Activated effector memory CD4-positive, alpha-beta T cell treated with Interleukin-2 at 50 U/mL for 16 hours (primary cell): ENCODE results near the gene CARF.
"Not testable (repeated sequence)": the region's sequence is repeated elsewhere in the genome, so short reads cannot be mapped to it uniquely, and the experiment has no call there.

Experiments
- DNase-seq: peaks from one replicate; pipeline ENCODE4 v3.0.0-alpha.2; 2020

The CARF gene

DNA sequence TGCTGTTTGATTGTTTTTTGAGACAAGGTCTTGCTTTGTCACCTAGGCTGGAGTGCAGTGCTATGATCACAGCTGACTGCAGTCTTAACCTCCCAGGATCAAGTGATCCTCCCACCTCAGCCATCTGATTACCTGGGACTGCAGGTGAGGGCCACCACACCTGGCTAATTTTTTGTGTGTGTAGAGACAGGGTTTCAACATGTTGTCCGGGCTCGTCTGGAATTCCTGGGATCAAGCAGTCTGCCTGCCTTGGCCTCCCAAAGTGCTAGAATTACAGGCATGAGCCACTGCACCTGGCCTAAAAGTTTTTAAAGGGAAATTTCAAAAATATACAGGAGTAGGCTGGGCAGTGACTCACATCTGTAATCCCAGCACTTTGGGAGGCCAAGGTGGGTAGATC, 22.4 kb downstream of the CARF start:
- no peak for DNase-seq

- no peak for DNase-seq
These were observed 26.9 kb downstream of the CARF start for GRCh38 chr2:202938960-202939359.

DNA sequence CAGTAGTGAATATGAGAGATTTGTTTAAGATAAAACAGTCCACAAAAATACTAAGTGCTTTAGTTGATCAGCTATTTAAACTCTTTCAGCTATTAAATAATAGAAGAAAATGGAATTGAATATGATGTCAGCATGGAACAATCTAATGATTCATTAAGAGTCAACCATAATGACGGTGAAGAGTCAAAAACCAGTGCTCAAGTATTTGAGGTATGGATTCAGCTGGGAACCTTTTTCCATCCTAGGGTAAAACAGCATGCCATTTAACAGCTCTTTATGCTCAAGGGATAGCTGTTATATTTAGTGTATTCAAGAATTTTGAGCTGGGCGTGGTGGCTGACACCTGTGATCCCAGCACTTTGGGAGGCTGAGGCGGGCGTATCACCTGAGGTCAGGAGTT, 29.7 kb downstream of the CARF start:
- DNase-seq, result no peak

GRCh38 chr2:202944408-202944807, 32.3 kb downstream of the CARF start:
- no peak for DNase-seq

DNA sequence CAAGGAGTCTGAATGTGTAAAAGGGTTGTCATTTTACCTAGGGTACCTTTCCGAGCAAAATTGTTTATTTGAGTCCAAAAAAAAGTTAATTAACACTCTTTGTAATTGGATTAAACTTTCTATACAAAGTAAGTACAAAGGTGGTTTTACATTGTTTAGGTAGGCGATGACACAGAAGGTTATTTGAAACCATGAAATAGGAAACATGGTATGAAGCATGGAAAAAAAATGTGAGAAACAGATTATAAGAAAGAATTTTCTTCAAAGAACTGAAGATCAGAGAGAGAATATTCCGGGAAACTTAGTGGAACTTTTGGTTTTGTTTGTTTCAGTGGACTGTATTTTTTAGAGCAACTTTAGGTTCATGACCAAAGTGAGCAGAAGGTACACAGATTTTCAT, 32.7 kb downstream of the CARF start:
- DNase-seq, result no peak

DNA sequence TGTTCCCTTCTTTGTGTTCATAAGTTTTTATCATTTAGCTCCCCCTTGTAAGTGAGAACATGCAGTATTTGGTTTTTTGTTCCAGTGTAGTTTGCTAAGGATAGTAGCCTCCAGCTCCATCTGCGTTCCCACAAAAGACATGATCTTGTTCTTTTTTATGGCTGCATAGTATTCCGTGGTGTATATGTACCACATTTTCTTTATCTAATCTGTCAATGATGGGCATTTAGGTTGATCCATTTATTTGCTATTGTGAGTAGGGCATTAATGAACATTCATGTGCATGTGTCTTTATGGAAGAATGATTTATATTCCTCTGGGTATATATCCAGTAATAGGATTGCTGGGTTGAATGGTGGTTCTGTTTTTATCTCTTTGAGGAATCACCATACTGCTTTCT, 33.4 kb downstream of the CARF start:
- DNase-seq, result no peak

DNA sequence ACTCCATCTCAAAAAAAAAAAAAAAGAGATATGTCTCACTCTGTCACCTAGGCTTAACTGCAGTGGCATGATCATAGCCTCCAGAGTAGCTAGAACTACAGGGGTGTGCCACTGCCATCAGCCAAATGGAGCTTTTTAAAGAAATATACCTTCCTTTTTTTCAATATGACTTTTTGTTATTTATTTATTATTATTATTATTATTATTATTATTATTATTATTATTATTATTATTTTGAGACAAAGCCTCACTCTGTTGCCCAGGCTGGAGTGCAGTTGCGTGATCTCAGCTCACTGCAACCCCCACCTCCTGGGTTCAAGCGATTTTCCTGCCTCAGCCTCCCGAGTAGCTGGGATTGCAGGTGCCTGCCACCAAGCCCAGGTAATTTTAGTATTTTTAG, 37.3 kb downstream of the CARF start:
- not testable (repeated sequence) for DNase-seq

- DNase-seq, result no peak
These were observed 38.5 kb downstream of the CARF start for GRCh38 chr2:202950592-202950991.

- no peak for DNase-seq
These were observed 48.4 kb downstream of the CARF start for GRCh38 chr2:202960524-202960923.

DNA sequence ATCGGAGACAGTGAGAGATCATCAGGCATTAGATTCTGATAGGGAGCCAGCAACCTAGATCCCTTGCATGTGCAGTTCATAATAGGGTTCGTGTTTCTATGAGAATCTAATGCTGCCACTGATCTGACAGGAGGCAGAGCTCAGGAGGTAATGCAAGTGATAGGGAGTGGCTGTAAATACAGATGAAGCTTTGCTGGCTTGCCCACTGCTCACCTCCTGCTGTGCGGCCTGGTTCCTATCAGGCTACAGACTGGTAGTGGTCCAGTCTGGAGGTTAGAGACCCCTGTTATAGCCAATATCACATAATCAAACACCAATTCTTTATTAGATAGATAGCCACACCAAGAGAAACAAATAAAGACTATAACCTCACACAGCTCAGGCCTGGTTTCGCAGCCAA, 51.6 kb downstream of the CARF start:
- no peak for DNase-seq

- no peak for DNase-seq
These were observed 53.9 kb downstream of the CARF start for GRCh38 chr2:202965810-202966460.

GRCh38 chr2:202969404-202969803, 57.3 kb downstream of the CARF start:
- not testable (repeated sequence) for DNase-seq

- no peak for DNase-seq
These were observed 64.7 kb downstream of the CARF start for GRCh38 chr2:202976809-202977208.

GRCh38 chr2:202982779-202983491, 70.9 kb downstream of the CARF start:
- no peak for DNase-seq

DNA sequence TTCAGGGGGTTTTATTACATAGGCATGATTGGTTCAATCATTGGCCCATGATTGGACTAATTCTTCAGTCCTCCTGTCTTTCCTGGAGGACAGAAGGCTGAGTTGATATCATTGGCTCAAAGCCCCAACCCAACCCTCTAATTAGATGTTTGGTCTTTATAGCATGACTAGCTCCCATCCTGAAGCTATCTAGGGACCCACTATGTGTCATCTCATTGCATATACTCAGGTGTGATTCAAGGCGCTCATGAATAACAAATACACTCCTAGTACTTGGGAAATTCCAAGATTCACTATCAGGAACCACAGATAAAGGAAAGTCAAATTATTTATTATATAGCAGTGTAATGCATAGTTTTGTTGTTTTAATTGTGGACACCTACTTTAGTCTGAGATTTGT, 77.7 kb downstream of the CARF start:
- no peak for DNase-seq

GRCh38 chr2:202990501-202990900, 78.4 kb downstream of the CARF start:
- no peak for DNase-seq

- DNase-seq, result not testable (repeated sequence)
These were observed 85.0 kb downstream of the CARF start for GRCh38 chr2:202997113-202997512.

GRCh38 chr2:203002054-203002821, 90.2 kb downstream of the CARF start:
- no peak for DNase-seq

DNA sequence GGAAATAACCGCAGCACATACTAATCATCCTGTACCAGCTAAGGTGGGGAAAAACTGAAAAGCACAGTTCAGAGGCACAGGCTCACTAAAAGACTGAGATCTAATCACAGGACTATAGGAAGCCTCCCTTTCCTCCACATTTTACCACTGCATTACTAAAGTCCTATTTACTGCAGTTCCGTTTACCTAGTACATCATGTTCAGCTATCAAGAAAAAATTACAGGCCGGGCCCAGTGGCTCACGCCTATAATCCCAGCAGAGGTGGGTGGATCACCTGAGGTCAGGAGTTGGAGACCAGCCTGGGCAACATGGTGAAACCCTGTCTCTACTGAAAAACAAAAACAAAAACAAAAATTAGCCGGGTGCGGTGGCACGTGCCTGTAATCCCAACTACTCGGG, 91.6 kb downstream of the CARF start:
- DNase-seq, result no peak

GRCh38 chr2:203014456-203015199, 102.6 kb downstream of the CARF start, which contains the start of gene NBEAL1:
NBEAL1 (plus strand) TSS chr2:203014875; CDS start chr2:203016385, 1,510 bp downstream.
- peak; percentile 94 for DNase-seq

DNA sequence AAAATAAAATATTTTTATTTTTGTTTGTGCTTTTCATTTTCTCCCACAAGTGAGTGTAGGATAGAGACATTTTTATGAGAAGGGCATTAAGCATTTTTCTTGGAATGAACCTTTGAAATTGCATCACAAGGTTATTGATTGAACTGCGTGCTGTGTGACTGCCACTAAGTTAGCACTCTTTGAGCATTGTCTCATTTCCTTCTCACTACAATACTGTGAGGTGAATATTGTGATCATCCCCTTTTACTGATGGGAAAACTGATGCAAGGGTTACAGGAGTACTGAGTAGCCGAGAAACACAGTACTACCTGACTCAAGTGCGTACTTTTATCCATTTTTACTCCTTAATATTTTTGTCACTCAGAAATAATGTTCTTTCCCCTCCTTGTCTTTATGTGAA, 104.6 kb downstream of the CARF start:
- no peak for DNase-seq

DNA sequence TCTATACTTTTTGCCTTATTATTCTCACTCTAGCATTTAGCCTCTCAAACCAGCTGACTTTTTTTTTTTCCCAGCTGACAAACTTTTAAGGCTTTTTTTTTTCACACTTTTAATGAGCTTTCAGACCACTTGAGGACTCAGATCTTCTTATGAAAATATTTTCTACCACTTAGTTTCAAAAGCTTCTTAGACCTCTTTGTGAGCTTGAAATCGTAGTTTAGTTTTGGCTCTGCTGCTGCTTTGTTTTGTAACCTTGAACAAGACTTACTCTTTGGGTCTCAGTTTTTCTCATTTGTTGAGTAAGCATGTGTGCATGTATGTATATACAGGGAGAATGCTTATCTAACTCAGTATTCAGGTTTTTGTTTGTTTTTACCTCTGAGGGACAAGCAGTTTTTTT, 106.1 kb downstream of the CARF start:
- no peak for DNase-seq

DNA sequence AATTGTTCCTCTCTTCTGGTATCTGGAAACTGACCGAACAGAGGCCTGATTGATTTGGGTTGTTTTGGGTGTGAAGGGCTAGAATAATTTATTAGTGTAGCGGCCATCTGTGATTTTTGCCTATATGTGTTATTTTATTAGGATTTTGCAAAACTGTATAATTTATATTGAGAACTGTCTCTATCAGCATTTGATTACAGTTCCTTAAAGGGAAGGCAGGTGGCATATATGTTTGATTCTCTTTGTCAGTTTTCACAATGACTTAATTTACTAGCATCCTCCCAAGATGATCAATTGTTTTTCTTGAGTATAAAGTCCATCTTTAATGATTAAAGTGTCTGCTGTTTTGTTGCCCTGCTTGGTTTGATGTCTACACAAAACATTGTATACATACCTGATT, 107.1 kb downstream of the CARF start:
- no peak for DNase-seq
